ENCODE results near the gene SAFB. TPM values are rescaled to one million over a fixed set of nuclear protein-coding genes. Genes with fewer than 3 reads are reported as not detected.
A peak's percentile ranks its signal among the peaks of the same experiment; 100 is the strongest.

Gene SAFB
- total RNA-seq, 1 donor: 33.7 TPM

- Histone ChIP-seq H3K4me3 (ENCODE audit: insufficient read depth, low read length) (no peak overlapping the region), H3K27me3 (ENCODE audit: insufficient read depth, low read length) (no peaks in the 10 kb centered on the region), H3K9me3 (ENCODE audit: low read depth, low read length) (no peaks in the 10 kb centered on the region), H3K4me2 (ENCODE audit: insufficient read depth, low read length) (no peak overlapping the region), H3K36me3 (ENCODE audit: insufficient read depth, low read length) (no peaks in the 10 kb centered on the region), H3K79me2 (ENCODE audit: insufficient read depth, low read length) (peaks cover 12% of the 10 kb centered on the region), H3K27ac (ENCODE audit: low read depth, low read length) (no peak overlapping the region), H2AFZ (ENCODE audit: low read length) (no peak overlapping the region), H3K4me1 (ENCODE audit: insufficient read depth, low read length) (peaks cover 12% of the 10 kb centered on the region), H4K20me1 (ENCODE audit: insufficient read depth, low read length) (no peaks in the 10 kb centered on the region)
- TF ChIP-seq, protein P1, sequence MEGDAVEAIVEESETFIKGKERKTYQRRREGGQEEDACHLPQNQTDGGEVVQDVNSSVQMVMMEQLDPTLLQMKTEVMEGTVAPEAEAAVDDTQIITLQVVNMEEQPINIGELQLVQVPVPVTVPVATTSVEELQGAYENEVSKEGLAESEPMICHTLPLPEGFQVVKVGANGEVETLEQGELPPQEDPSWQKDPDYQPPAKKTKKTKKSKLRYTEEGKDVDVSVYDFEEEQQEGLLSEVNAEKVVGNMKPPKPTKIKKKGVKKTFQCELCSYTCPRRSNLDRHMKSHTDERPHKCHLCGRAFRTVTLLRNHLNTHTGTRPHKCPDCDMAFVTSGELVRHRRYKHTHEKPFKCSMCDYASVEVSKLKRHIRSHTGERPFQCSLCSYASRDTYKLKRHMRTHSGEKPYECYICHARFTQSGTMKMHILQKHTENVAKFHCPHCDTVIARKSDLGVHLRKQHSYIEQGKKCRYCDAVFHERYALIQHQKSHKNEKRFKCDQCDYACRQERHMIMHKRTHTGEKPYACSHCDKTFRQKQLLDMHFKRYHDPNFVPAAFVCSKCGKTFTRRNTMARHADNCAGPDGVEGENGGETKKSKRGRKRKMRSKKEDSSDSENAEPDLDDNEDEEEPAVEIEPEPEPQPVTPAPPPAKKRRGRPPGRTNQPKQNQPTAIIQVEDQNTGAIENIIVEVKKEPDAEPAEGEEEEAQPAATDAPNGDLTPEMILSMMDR (IDR thresholded peaks at IDR 0.05; ENCODE audit: extremely low read depth, low read depth, low read length): no peak
- DNase-seq (ENCODE audit: insufficient read length, low spot score, missing footprints): no peak
These were observed 60.4 kb downstream of the SAFB start for GRCh38 chr19:5683177-5683886.

DNA sequence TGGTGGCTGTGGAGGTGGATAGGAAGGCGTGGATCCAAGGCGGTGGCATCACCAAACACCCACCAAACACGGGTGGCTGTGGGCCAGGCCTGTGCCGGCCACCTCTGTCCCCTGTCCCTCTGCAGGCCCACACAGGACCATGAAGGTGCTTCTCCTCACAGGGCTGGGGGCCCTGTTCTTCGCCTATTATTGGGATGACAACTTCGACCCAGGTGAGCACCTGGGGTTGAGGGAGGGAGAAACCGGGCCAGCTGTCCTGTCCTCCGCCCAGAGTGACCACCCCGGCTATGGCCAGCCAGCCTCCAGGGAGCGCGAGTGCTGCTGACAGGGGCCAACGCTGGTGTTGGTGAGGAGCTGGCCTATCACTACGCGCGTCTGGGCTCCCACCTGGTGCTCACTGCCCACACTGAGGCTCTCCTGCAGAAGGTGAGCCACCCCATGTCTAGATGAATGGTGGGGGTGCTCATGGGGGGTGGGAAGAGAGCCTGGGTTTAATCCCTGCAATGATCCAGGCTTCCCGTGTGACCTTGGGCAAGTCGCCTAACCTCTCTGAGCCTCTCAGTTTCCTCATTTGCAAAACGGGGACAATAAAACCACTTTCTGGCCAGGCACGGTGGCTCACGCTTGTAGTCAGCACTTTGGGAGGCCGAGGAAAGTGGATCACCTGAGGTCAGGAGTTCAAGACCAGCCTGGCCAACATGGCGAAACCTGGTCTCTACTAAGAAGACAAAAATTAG lies 62.0 kb downstream of the SAFB start:
- Histone ChIP-seq H3K27ac (ENCODE audit: low read depth, low read length) (no peak overlapping the region), H2AFZ (ENCODE audit: low read length) (no peak overlapping the region), H3K79me2 (ENCODE audit: insufficient read depth, low read length) (peaks cover 4% of the 10 kb centered on the region), H3K9me3 (ENCODE audit: low read depth, low read length) (no peaks in the 10 kb centered on the region), H3K4me1 (ENCODE audit: insufficient read depth, low read length) (peaks cover 5% of the 10 kb centered on the region), H3K27me3 (ENCODE audit: insufficient read depth, low read length) (no peaks in the 10 kb centered on the region), H3K4me3 (ENCODE audit: insufficient read depth, low read length) (no peak overlapping the region), H4K20me1 (ENCODE audit: insufficient read depth, low read length) (no peaks in the 10 kb centered on the region), H3K36me3 (ENCODE audit: insufficient read depth, low read length) (no peaks in the 10 kb centered on the region), H3K4me2 (ENCODE audit: insufficient read depth, low read length) (no peak overlapping the region)
- TF ChIP-seq, protein P1 (IDR thresholded peaks at IDR 0.05; ENCODE audit: extremely low read depth, low read depth, low read length): no peak
- peak; percentile 65 for DNase-seq (ENCODE audit: insufficient read length, low spot score, missing footprints)

- Histone ChIP-seq H3K4me1 (ENCODE audit: insufficient read depth, low read length) (peaks cover 4% of the 10 kb centered on the region), H3K27me3 (ENCODE audit: insufficient read depth, low read length) (no peaks in the 10 kb centered on the region), H2AFZ (ENCODE audit: low read length) (no peak overlapping the region), H3K27ac (ENCODE audit: low read depth, low read length) (no peak overlapping the region), H3K36me3 (ENCODE audit: insufficient read depth, low read length) (no peaks in the 10 kb centered on the region), H3K4me3 (ENCODE audit: insufficient read depth, low read length) (peak overlapping the region; percentile 77), H4K20me1 (ENCODE audit: insufficient read depth, low read length) (peaks cover 12% of the 10 kb centered on the region), H3K79me2 (ENCODE audit: insufficient read depth, low read length) (peaks cover 12% of the 10 kb centered on the region), H3K9me3 (ENCODE audit: low read depth, low read length) (no peaks in the 10 kb centered on the region), H3K4me2 (ENCODE audit: insufficient read depth, low read length) (peak overlapping the region; percentile 76)
- TF ChIP-seq, protein P1 (IDR thresholded peaks at IDR 0.05; ENCODE audit: extremely low read depth, low read depth, low read length): no peak
- DNase-seq (ENCODE audit: insufficient read length, low spot score, missing footprints): no peak
These were observed 63.4 kb downstream of the SAFB start for GRCh38 chr19:5686326-5686646.

GRCh38 chr19:5686647-5687359 lies 63.9 kb downstream of the SAFB start:
- Histone ChIP-seq H3K4me2 (ENCODE audit: insufficient read depth, low read length) (peak overlapping the region; percentile 76), H2AFZ (ENCODE audit: low read length) (peak overlapping the region; percentile 85), H3K79me2 (ENCODE audit: insufficient read depth, low read length) (peaks cover 17% of the 10 kb centered on the region), H3K4me1 (ENCODE audit: insufficient read depth, low read length) (peaks cover 5% of the 10 kb centered on the region), H3K27me3 (ENCODE audit: insufficient read depth, low read length) (no peaks in the 10 kb centered on the region), H3K9me3 (ENCODE audit: low read depth, low read length) (no peaks in the 10 kb centered on the region), H3K36me3 (ENCODE audit: insufficient read depth, low read length) (peaks cover 5% of the 10 kb centered on the region), H4K20me1 (ENCODE audit: insufficient read depth, low read length) (peaks cover 17% of the 10 kb centered on the region), H3K4me3 (ENCODE audit: insufficient read depth, low read length) (peak overlapping the region; percentile 77), H3K27ac (ENCODE audit: low read depth, low read length) (no peak overlapping the region)
- peak; percentile 100 for DNase-seq (ENCODE audit: insufficient read length, low spot score, missing footprints)
- TF ChIP-seq, protein P1 (IDR thresholded peaks at IDR 0.05; ENCODE audit: extremely low read depth, low read depth, low read length): peak; percentile 68

All from osteoblast (primary cell).